GM12892 (cell line): Measurements from ENCODE around the gene PLD1.

Experiments used
- POLR2A ChIP-seq: IDR thresholded peaks from 2 replicates; pipeline ENCODE4 v1.6.1; 2011; ENCODE audit warnings: low read depth, low read length, control low read depth
- POLR2AphosphoS5 ChIP-seq: IDR thresholded peaks from 2 replicates; pipeline ENCODE4 v1.6.1; 2011; ENCODE audit warnings: low read depth, low read length, control low read depth

- TF ChIP-seq POLR2AphosphoS5 (no peak), POLR2A (no peak)
Measured at GRCh38 chr3:171695426-171695825, 114.9 kb downstream of the PLD1 start.
